Measurements from ENCODE around the gene OR2L5.

OR2L5 gene

GRCh38 chr1:248013229-248013710 lies at the start of gene OR2L5:
OR2L5 (plus strand) TSS chr1:248013660; CDS start chr1:248021948, 8,288 bp downstream.
- DNase-seq (ENCODE audit: low read depth in 2 of 2): no peak

- no peak for DNase-seq (ENCODE audit: low read depth in 2 of 2)
Observed at GRCh38 chr1:247964933-247965332, 48.5 kb upstream of the OR2L5 start, which contains the start of gene OR2AK2. OR2AK2 (plus strand) TSS chr1:247965233; CDS start chr1:247965377, 144 bp downstream.

GRCh38 chr1:247966532-247967204 lies 46.8 kb upstream of the OR2L5 start:
- no peak for DNase-seq (ENCODE audit: low read depth in 2 of 2)

GRCh38 chr1:247992986-247993385 lies 20.5 kb upstream of the OR2L5 start:
- DNase-seq (ENCODE audit: low read depth in 2 of 2): no peak

GRCh38 chr1:247998811-247999210 lies 14.6 kb upstream of the OR2L5 start:
- DNase-seq (ENCODE audit: low read depth in 2 of 2): no peak

- no peak for DNase-seq (ENCODE audit: low read depth in 2 of 2)
Observed at GRCh38 chr1:248000169-248000568, 13.3 kb upstream of the OR2L5 start.

- no peak for DNase-seq (ENCODE audit: low read depth in 2 of 2)
Observed at GRCh38 chr1:248007778-248008177, 5.7 kb upstream of the OR2L5 start.

GRCh38 chr1:248009681-248010080 lies 3.8 kb upstream of the OR2L5 start:
- no peak for DNase-seq (ENCODE audit: low read depth in 2 of 2)

GRCh38 chr1:248015803-248016202 lies 2.3 kb downstream of the OR2L5 start:
- no peak for DNase-seq (ENCODE audit: low read depth in 2 of 2)

- no peak for DNase-seq (ENCODE audit: low read depth in 2 of 2)
Observed at GRCh38 chr1:248029770-248030169, 16.3 kb downstream of the OR2L5 start, which contains the start of gene OR2L2. OR2L2 (plus strand) TSS chr1:248030070; CDS start chr1:248038268, 8,198 bp downstream.

GRCh38 chr1:248045209-248045608 lies 31.7 kb downstream of the OR2L5 start:
- DNase-seq (ENCODE audit: low read depth in 2 of 2): no peak

GRCh38 chr1:248046536-248046935 lies 33.1 kb downstream of the OR2L5 start, which contains the start of gene OR2L3:
OR2L3 (plus strand) TSS chr1:248046836; CDS start chr1:248060682, 13,846 bp downstream.
- no peak for DNase-seq (ENCODE audit: low read depth in 2 of 2)

GRCh38 chr1:248047008-248047407 lies 33.5 kb downstream of the OR2L5 start:
- no peak for DNase-seq (ENCODE audit: low read depth in 2 of 2)

- DNase-seq (ENCODE audit: low read depth in 2 of 2): no peak
Observed at GRCh38 chr1:248054671-248055070, 41.2 kb downstream of the OR2L5 start.

- DNase-seq (ENCODE audit: low read depth in 2 of 2): no peak
Observed at GRCh38 chr1:248055261-248055660, 41.8 kb downstream of the OR2L5 start.

- DNase-seq (ENCODE audit: low read depth in 2 of 2): no peak
Observed at GRCh38 chr1:248065071-248065470, 51.6 kb downstream of the OR2L5 start.

- DNase-seq (ENCODE audit: low read depth in 2 of 2): no peak
Observed at GRCh38 chr1:248065604-248066003, 52.1 kb downstream of the OR2L5 start.

Measured in stimulated activated CD8-positive, alpha-beta memory T cell treated with anti-CD3 and anti-CD28 coated beads, Interleukin-15, amount 100 ng/mL, for 48 hours (primary cell).